ENCODE measurements around the gene WNT1.

Gene WNT1

GRCh38 chr12:48980389-48980952 is 2.3 kb downstream of the WNT1 start:
- no peak for DNase-seq (ENCODE audit: low read depth in 2 of 3, low spot score in 2 of 3)

GRCh38 chr12:48980953-48981756 is 3.0 kb downstream of the WNT1 start:
- no peak for DNase-seq (ENCODE audit: low read depth in 2 of 3, low spot score in 2 of 3)

GRCh38 chr12:48981757-48982157 is 3.6 kb downstream of the WNT1 start:
- no peak for DNase-seq (ENCODE audit: low read depth in 2 of 3, low spot score in 2 of 3)

GRCh38 chr12:48982397-48983080 is 4.4 kb downstream of the WNT1 start:
- no peak for DNase-seq (ENCODE audit: low read depth in 2 of 3, low spot score in 2 of 3)

GRCh38 chr12:48985475-48985897 is 7.4 kb downstream of the WNT1 start:
- no peak for DNase-seq (ENCODE audit: low read depth in 2 of 3, low spot score in 2 of 3)

- DNase-seq (ENCODE audit: low read depth in 2 of 3, low spot score in 2 of 3) = no peak
Measured at GRCh38 chr12:48985901-48986300, 7.8 kb downstream of the WNT1 start.

- DNase-seq (ENCODE audit: low read depth in 2 of 3, low spot score in 2 of 3) = no peak
Measured at GRCh38 chr12:48986720-48987291, 8.7 kb downstream of the WNT1 start.

- DNase-seq (ENCODE audit: low read depth in 2 of 3, low spot score in 2 of 3) = peak in 1 of 3 experiments; percentile 75
Measured at GRCh38 chr12:48988030-48988649, 10.0 kb downstream of the WNT1 start.

GRCh38 chr12:48990552-48990951 is 12.4 kb downstream of the WNT1 start:
- no peak for DNase-seq (ENCODE audit: low read depth in 2 of 3, low spot score in 2 of 3)

- no peak for DNase-seq (ENCODE audit: low read depth in 2 of 3, low spot score in 2 of 3)
Measured at GRCh38 chr12:48991247-48992050, 13.3 kb downstream of the WNT1 start.

GRCh38 chr12:48993787-48994186 is 15.7 kb downstream of the WNT1 start:
- no peak for DNase-seq (ENCODE audit: low read depth in 2 of 3, low spot score in 2 of 3)

- no peak for DNase-seq (ENCODE audit: low read depth in 2 of 3, low spot score in 2 of 3)
Measured at GRCh38 chr12:48994224-48995085, 16.3 kb downstream of the WNT1 start.

GRCh38 chr12:48995086-48995879 is 17.2 kb downstream of the WNT1 start:
- DNase-seq (ENCODE audit: low read depth in 2 of 3, low spot score in 2 of 3) = no peak

GRCh38 chr12:48996794-48997718 is 18.9 kb downstream of the WNT1 start:
- DNase-seq (ENCODE audit: low read depth in 2 of 3, low spot score in 2 of 3) = no peak

- no peak for DNase-seq (ENCODE audit: low read depth in 2 of 3, low spot score in 2 of 3)
Measured at GRCh38 chr12:48997719-48998496, 19.8 kb downstream of the WNT1 start.

GRCh38 chr12:48998497-48999353 is 20.6 kb downstream of the WNT1 start:
- no peak for DNase-seq (ENCODE audit: low read depth in 2 of 3, low spot score in 2 of 3)
